Measurements from ENCODE around the gene CHPF. TPM values are rescaled to one million over a fixed set of nuclear protein-coding genes. Genes with fewer than 3 reads are reported as not detected.

The CHPF gene
- total RNA-seq, 2 experiments from 2014 or later = 6.4 to 7.8 TPM

DNA sequence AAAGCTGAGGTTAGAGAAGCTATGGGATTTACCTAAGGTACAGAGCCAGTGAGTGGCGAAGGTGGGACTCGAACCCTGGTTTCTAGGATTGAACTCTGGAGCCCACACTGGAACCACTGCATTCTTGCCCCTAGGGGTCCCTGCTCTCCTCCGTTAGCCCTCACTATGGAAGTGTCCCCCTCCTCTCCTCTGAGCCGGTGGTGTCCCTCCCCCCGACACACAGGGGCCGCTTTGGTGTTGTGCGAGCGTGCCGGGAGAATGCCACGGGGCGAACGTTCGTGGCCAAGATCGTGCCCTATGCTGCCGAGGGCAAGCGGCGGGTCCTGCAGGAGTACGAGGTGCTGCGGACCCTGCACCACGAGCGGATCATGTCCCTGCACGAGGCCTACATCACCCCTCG is 53.4 kb downstream of the CHPF start:
- CTCF ChIA-PET = no interaction called here
- Mint-ChIP-seq H3K9me3 (no peaks in the 10 kb centered on the region), H3K27ac (no peak overlapping the region), H3K4me3 (no peak overlapping the region), H3K27me3 (peaks cover 39% of the 10 kb centered on the region), H3K4me1 (no peaks in the 10 kb centered on the region), H3K36me3 (ENCODE audit: low read depth) (no peaks in the 10 kb centered on the region)
- no peak for DNase-seq
- POLR2A ChIA-PET = no interaction called here

DNA sequence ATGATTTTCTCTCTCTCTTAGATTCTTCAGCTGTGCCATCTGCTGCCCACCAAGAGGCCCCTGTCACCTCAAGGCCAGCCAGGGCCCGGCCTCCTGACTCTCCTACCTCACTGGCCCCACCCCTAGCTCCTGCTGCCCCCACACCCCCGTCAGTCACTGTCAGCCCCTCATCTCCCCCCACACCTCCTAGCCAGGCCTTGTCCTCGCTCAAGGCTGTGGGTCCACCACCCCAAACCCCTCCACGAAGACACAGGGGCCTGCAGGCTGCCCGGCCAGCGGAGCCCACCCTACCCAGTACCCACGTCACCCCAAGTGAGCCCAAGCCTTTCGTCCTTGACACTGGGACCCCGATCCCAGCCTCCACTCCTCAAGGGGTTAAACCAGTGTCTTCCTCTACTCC is 54.3 kb downstream of the CHPF start:
- no peak overlapping the region for H3K4me3 Mint-ChIP-seq
- POLR2A ChIA-PET = no interaction called here
- H3K9me3 Mint-ChIP-seq = no peaks in the 10 kb centered on the region
- H3K27ac Mint-ChIP-seq = no peak overlapping the region
- H3K4me1 Mint-ChIP-seq = no peaks in the 10 kb centered on the region
- H3K27me3 Mint-ChIP-seq = peaks cover 34% of the 10 kb centered on the region
- no peaks in the 10 kb centered on the region for H3K36me3 Mint-ChIP-seq (ENCODE audit: low read depth)
- CTCF ChIA-PET = interaction anchor here (1.3 kb wide), 1 partner anchor 52 kb away, joined by 3 read pairs; no protein-coding TSS in a partner anchor
- DNase-seq = no peak

Small RNA genes lying within 50 kb of the gene (microRNA-seq; reads per million reads assigned to microRNA genes)
- gene MIR3132 (ENCODE audit: borderline microRNAs expressed, borderline replicate concordance) = not detected

Other genes with a start within 250 kb of the CHPF start
- not detected for gene PTPRN, start 234.4 kb downstream of the CHPF start, total RNA-seq
- not detected for gene RESP18, start 211.1 kb downstream of the CHPF start, total RNA-seq
- 10 to 100 TPM; 58.8 to 64.9 TPM for gene DNPEP, start 155.9 kb downstream of the CHPF start, total RNA-seq
- gene DES, start 125.4 kb downstream of the CHPF start, total RNA-seq = not detected
- gene SPEG, start 109.0 kb downstream of the CHPF start, total RNA-seq = 1 to 10 TPM; 2.0 to 2.6 TPM
- gene GMPPA, start 44.9 kb downstream of the CHPF start, total RNA-seq = 10 to 100 TPM; 34.5 to 40.5 TPM
- not detected for gene ASIC4, start 29.3 kb downstream of the CHPF start, total RNA-seq
- under 1 TPM; 0.44 to 0.69 TPM for gene TMEM198, start 219 bp upstream of the CHPF start, total RNA-seq
- not detected for gene OBSL1, start 27.7 kb upstream of the CHPF start, total RNA-seq
- gene INHA, start 28.5 kb upstream of the CHPF start, total RNA-seq = not detected
- 10 to 100 TPM; 35.3 to 40.3 TPM for gene STK11IP, start 54.0 kb upstream of the CHPF start, total RNA-seq
- gene SLC4A3, start 83.8 kb upstream of the CHPF start, total RNA-seq = not detected

Measured in activated CD4-positive, alpha-beta T cell treated with anti-CD3 and anti-CD28 coated beads, Interleukin-2, amount 10 ng/mL, durations not matched to agents 7 days and 5 days (primary cell).